ES-I3 (cell line): Measurements from ENCODE around the gene UMODL1.

Source experiments
- H3K36me3 ChIP-seq: 2 replicates; pipeline ENCODE4 v1.6.1; 2013; ENCODE audit warnings: mild to moderate bottlenecking, low read length, control low read depth, moderate library complexity; ENCODE audit not compliant: insufficient read depth
- H3K4me1 ChIP-seq: 2 replicates; pipeline ENCODE4 v1.6.1; 2013; ENCODE audit warnings: mild to moderate bottlenecking, control low read depth, low read length; ENCODE audit not compliant: insufficient read depth
- H3K9ac ChIP-seq: 2 replicates; pipeline ENCODE4 v1.6.1; 2013; ENCODE audit warnings: low read depth, mild to moderate bottlenecking, low read length, moderate library complexity
- H3K9me3 ChIP-seq: 2 replicates; pipeline ENCODE4 v1.6.1; 2013; ENCODE audit warnings: mild to moderate bottlenecking, low read length, moderate library complexity; ENCODE audit not compliant: control insufficient read depth, insufficient read depth

The UMODL1 gene

DNA sequence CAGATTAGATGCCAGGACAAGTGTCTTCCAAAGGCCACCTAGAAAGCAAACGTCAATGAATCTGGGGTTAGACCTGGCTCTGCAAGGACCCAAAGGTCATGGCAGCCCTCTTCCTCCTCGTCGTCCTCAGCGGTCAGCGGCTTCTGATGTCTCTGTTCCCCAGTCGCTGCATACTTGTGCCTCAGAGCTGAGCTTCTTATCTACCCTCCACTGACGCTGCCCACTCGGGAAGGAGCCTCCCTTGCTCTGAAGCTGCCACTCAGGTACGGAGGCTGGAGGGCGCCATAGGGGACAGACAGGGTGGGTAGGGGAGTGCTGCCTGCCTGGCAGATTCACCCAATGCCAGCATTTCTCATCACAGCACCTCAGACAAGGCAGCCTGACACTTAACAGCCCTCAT lies 11.4 kb upstream of the UMODL1 start:
- Histone ChIP-seq H3K9ac (no peak overlapping the region), H3K9me3 (no peaks in the 10 kb centered on the region), H3K36me3 (no peaks in the 10 kb centered on the region), H3K4me1 (peaks cover 24% of the 10 kb centered on the region)

DNA sequence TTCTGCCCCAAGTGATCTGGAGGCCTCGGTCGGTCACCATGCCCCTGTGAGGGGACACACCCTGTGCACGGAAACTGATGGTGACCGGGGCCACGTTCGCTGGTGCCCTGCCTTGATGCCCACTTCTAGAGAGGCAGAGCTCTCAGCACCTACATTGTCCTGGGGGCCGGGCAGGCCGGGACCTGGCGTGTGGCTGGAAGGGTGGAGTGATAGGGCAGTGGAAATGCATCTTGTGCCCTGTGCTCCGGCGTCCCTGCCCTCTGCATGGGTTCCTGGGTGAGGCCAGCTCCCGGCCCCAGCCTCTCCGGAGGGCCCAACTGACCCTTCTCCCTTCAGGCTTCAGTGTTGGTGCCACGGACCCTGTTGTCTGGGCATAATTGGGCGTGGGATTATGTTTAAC lies 11.0 kb upstream of the UMODL1 start:
- H3K36me3 ChIP-seq = no peaks in the 10 kb centered on the region
- H3K9me3 ChIP-seq = no peaks in the 10 kb centered on the region
- no peak overlapping the region for H3K9ac ChIP-seq
- peaks cover 24% of the 10 kb centered on the region for H3K4me1 ChIP-seq

DNA sequence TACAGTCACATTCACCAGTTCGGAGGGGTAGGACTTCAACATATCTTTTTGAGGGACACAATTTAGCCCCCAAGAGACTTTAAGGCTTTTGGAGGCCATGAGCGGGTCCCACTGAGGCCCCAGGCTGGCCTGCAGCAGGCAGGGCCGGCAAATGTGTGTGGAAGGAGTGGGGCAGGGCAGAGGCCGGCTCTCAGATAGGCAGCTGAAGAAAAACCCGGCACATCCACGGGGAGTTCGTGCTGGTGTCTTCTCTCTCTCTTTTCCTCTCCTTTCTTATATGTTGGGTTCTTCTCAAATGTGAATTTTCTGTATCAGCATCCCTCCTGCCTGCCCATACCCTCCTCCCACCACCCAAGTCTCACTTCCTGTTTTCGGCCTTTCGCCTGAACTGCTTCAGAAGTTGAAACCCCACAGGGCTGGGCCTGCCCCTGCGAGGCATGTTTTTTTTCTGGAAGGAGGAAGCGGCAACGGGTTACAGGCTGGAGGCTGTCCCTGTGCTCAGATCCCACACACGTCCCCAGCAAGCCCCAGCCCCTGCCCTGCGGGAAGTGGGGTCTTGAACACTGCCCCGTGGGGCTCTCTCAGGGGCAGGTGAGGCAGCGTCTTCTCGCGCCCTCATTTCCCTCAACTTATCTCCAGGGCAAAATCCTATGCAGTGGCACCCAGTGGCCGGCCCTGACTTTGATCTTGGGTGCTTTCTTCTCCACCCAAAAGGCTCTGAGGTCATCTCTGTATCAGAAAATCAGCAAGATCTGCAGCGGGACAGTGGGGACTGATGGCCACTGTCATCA lies 9.7 kb upstream of the UMODL1 start:
- Histone ChIP-seq H3K9ac (no peak overlapping the region), H3K36me3 (no peaks in the 10 kb centered on the region), H3K4me1 (peaks cover 22% of the 10 kb centered on the region), H3K9me3 (no peaks in the 10 kb centered on the region)

DNA sequence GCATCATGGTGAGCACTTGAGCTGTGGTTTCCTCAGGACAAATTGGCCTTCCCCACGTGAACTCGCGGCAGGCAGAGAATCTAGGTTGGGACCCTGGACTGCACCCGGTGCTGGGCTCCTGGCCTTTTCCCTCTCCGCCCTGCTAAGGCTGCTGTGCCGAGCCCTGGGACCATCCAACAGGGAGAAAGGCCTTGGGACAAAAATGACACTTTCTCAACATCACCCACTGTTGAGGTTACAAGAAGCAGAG lies 9.2 kb upstream of the UMODL1 start:
- Histone ChIP-seq H3K9ac (no peak overlapping the region), H3K4me1 (peaks cover 16% of the 10 kb centered on the region), H3K36me3 (no peaks in the 10 kb centered on the region), H3K9me3 (no peaks in the 10 kb centered on the region)

DNA sequence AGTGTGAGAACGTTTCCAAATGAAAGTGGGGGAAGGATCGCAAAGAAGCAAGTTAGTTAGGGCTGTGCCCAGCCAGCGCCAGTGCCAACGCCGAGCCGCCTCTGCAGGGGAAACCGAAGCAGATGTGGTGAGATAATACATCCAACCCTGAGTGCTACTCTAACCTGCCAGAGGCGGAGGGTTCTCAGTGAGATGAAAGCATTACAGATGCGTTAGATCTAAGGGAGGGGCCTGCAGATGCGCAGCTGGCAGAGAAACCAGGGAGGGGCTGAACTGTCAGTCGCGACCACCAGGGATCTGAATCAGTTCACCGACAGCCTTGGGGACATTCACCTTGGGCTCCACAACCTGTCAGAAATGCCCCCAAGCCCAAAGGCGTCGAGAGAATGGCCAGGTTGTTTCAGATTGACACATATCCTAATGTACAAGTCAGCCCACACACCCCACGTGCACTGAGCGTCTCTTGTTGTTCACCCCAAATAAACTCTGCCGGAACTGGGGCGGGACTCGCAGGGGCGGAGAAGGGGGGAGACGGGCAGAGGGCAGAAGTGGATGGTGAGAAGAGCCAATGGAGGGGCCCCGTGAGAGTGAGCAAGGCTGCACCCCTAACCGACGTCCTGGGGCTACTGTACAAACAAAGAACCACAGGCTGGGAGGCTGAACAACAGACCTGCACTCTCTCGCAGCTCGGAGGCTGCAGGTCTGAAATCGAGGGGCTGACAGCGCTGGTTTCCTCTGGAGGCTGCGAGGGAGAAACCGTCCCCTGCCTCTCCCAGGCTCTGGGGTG lies 8.7 kb upstream of the UMODL1 start:
- Histone ChIP-seq H3K36me3 (no peaks in the 10 kb centered on the region), H3K9ac (no peak overlapping the region), H3K9me3 (no peaks in the 10 kb centered on the region), H3K4me1 (peaks cover 11% of the 10 kb centered on the region)

DNA sequence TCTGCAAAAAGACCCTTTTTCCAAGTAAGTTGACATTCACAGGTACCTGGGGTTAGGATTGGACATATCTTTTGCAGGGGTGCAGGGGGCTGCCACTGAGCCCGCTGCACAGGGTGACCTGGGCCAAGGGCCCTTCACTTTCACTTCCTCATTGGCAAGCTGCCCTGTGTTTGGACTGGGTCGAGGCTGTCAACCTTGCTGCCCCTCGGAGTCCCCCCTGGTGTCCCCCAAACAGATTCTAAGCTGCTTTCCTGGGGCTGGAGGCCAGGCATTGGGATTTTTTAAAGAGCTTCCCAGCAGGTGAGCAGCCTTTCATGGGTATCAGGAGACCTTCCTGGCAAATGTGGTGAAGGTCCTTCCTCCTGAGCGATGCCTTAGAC lies 7.9 kb upstream of the UMODL1 start:
- Histone ChIP-seq H3K9ac (no peak overlapping the region), H3K4me1 (peaks cover 9% of the 10 kb centered on the region), H3K9me3 (no peaks in the 10 kb centered on the region), H3K36me3 (no peaks in the 10 kb centered on the region)

DNA sequence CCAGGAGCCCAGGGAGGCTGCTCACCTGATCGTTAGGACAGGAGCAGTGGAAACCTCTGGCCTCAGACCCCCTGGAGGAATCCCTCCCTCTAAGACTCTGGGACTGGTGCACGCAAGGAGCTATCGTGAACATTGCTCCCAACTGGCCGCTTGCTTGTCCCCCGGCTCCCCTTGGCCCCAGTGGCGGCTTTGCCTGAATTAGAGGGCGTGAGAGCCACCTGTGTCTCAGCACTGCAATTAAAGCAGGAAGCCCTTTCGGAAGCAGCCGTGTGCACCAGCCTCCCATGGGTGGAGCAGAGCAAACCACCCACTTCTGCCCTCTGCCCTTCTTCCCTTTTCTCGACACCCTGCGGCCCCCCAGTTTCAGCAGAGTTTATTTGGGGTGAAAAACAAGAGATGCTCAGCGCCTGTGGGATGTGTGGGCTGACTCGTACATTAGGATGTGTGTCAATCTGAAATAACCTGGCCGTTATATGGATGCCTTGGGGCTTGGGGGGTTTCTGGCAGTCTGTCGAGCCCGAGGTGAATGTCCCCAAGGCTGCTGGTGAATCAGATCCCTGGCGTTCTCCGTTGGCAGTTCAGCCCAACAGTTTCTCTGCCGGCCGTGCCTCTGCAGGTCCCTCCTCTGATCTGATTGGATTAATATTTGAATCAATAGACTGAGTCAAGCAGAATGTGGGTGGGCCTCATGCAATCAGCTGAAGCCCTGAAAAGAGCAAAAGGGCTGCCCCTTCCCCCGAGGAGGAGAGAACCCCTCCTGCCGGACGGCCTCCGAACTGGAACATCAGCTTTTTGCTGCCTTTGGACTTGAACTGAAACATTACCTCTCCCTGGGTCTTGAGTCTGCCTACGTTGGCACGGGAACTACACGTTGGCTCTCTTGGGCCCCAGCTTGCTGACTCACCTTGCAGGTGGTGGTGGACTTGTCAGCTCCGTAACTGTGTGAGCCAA lies 7.3 kb upstream of the UMODL1 start:
- Histone ChIP-seq H3K9ac (no peak overlapping the region), H3K4me1 (peaks cover 9% of the 10 kb centered on the region), H3K9me3 (no peaks in the 10 kb centered on the region), H3K36me3 (no peaks in the 10 kb centered on the region)

DNA sequence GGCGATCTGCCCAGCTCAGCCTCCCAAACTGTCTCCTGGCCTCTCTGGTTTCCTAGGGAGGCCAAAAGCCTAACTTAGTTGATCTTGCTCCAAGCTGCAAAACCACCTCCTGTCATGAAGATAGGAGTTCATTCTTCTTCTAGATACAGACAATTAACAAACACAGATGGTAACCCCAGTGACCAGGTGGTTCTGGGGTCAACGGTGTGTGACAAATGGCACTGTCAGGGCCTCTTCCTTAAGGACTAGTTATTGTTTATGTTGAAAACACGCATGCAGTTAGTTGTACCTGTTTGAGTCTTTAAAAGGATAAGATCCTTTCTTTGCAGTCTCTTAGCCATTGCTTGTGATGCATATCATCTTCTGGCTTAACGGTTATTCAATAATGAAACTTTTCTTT lies 4.6 kb upstream of the UMODL1 start:
- no peak overlapping the region for H3K9ac ChIP-seq
- peaks cover 9% of the 10 kb centered on the region for H3K4me1 ChIP-seq
- H3K36me3 ChIP-seq = no peaks in the 10 kb centered on the region
- no peaks in the 10 kb centered on the region for H3K9me3 ChIP-seq

DNA sequence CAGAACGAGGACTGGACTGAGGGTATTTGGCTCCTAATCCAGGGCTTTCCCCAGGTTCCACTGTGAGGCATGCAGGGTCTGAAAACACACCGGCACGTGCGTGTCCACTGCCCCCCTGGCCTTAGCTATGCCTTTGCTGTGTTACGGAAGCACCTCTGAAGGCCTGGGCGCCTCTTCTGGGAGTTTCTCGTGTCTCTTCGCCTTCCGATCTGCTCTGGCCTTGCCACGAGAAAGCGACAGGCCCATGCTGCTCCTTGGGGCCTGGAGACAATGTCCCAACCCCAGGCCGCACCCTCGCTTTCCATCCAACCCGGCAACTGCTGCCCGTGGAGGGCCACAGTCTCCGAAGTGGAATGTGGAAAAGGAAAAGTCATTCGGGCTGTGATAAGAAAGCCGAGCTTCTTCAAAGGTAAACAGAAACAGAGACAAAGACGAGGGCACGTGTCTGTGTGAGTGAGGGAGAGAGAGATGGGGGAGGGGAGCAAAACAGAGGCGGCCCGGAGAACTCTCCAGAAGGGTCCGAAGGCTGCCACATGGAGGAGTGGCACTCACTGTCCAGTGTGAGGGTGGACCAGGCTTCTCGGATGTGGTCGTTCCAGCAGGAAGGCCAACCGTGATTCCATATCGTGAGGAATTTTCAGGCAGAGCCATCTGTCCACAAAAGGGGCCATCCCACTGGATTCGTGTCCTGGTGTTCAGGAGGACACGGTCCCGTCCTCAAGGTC lies 3.4 kb upstream of the UMODL1 start:
- no peaks in the 10 kb centered on the region for H3K36me3 ChIP-seq
- no peak overlapping the region for H3K9ac ChIP-seq
- H3K9me3 ChIP-seq = no peaks in the 10 kb centered on the region
- H3K4me1 ChIP-seq = peaks cover 9% of the 10 kb centered on the region

DNA sequence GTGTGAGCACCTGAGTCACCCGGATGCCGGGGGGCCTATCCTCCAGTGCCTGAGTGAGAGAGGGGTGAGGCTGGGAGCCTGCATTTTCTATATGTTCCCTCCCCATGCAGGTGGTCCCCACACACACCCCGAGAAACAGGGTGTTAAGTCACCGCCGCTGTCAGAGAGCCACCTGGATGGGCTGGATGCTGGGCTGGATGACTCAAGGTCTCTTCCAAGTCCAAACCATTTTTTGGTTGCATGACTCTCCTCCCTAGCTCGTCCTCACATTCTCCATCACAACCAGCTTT lies 2.9 kb upstream of the UMODL1 start:
- Histone ChIP-seq H3K36me3 (no peaks in the 10 kb centered on the region), H3K9ac (no peak overlapping the region), H3K9me3 (no peaks in the 10 kb centered on the region), H3K4me1 (peaks cover 9% of the 10 kb centered on the region)

DNA sequence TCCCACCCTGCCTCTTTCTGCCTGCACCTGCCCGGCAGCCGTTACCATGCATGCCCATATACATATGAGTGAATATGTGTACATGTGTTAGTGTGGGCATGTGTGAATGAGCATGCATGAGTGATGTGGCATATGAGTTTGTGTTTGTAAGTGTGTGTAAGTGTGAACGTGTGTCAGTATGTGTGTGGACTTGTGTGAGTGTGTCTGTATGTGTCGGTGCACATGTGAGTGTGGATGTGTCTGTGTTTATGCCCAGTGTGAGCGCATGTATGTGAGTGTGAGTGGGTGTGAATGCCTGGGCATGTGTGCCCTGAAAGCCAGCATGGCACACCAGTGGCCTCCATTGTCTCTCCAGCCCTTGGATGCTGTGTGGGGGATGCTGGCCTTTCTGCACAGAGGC lies 2.5 kb upstream of the UMODL1 start:
- H3K9me3 ChIP-seq = no peaks in the 10 kb centered on the region
- H3K36me3 ChIP-seq = no peaks in the 10 kb centered on the region
- no peak overlapping the region for H3K9ac ChIP-seq
- H3K4me1 ChIP-seq = peaks cover 9% of the 10 kb centered on the region

DNA sequence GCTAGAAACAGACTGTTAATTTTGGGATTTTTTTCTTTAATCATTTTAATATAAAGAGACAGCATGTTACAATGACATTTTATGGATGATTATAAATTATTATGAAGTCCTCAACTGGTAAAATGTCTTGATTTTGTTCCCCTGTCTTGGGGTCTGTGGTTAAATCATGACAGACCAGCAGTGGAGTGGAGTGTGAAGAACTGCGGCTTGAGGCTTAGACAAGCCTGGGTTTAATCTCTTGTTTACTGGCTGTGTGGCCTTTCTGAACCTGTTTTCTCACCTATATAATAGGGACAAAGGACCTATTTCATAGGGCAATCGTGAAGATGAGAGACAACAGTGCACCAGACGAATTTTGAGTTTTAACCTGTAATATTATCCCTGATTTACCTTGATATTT lies 1.8 kb upstream of the UMODL1 start:
- Histone ChIP-seq H3K9ac (no peak overlapping the region), H3K9me3 (no peaks in the 10 kb centered on the region), H3K36me3 (no peaks in the 10 kb centered on the region), H3K4me1 (peaks cover 1% of the 10 kb centered on the region; the same call in 1 of the 2 replicates)

DNA sequence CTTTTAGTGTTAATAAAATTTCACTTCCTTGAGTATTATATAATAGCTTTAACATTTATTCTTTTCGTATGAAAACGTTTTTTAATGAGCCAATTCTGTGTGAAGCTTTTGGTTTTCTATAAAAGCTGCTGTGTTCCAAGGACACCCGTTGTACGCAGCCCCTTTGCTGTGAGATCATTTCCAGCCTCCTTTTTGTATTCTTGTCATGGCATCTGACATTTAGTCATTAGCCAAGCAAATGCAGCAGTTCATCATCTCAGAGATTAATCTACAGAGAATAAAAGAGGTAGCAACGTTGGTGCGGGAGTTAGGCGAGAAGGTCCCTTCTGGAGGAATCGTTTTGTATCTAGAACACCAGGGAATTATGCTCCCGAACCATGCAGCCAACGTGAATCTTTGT lies 1.3 kb upstream of the UMODL1 start:
- no peaks in the 10 kb centered on the region for H3K4me1 ChIP-seq

More for the DNA sequence above, 1.3 kb upstream of the UMODL1 start:
- no peaks in the 10 kb centered on the region for H3K36me3 ChIP-seq
- no peaks in the 10 kb centered on the region for H3K9me3 ChIP-seq
- no peak overlapping the region for H3K9ac ChIP-seq
